SK-N-SH (cell line): Measurements from ENCODE around the gene CT45A7. TPM values are rescaled to one million over a fixed set of nuclear protein-coding genes. Genes with fewer than 3 reads are reported as not detected.
"Not testable (repeated sequence)": the region's sequence is repeated elsewhere in the genome, so short reads cannot be mapped to it uniquely, and the experiment has no call there.

ENCODE experiments used
- CTCF ChIA-PET: fragments of 300-600, 350-600 bp; formaldehyde crosslinking; extraction: SDS; loops from one replicate; lab custom pipeline; 2021; lab: Yijun Ruan, JAX
- POLR2A ChIA-PET: fragments of 350-600 bp; sonication (Branson Sonifier 250); formaldehyde crosslinking; extraction: SDS; loops from one replicate; lab custom pipeline; 2020; ENCODE audit warnings: antibody characterized with exemption, inconsistent platforms; lab: Yijun Ruan, JAX
- DNase-seq: peaks from one replicate; pipeline ENCODE4 v3.0.0; 2012
- H2AFZ ChIP-seq: fragments of 200-600 bp; sonication (generic); 2 replicates; pipeline ENCODE4 v1.8.1; 2016; ENCODE audit warnings: antibody characterized with exemption, mild to moderate bottlenecking, low read depth
- H3F3A ChIP-seq: fragments of 200-600 bp; sonication (generic); replicated peaks from 2 replicates; pipeline ENCODE3; 2016; ENCODE audit warnings: antibody characterized with exemption, mild to moderate bottlenecking; ENCODE audit not compliant: insufficient read depth
- H3K27ac ChIP-seq, 2 experiments: fragments of 200-500 bp in 1 of 2; fragments of 200-600 bp in 1 of 2; sonication (Bioruptor generic) in 1 of 2; sonication (generic), shearing (Covaris generic) in 1 of 2; 2 replicates each; pipeline versions ENCODE4 v1.5.1 to v1.6.1; 2014 to 2016; ENCODE audit warnings: low read depth in 2 of 2, inconsistent platforms in 1 of 2, low read length in 1 of 2, mild to moderate bottlenecking in 1 of 2, mixed read lengths in 1 of 2
- H3K27me3 ChIP-seq: fragments of 200-600 bp; sonication (generic), shearing (Covaris generic); 2 replicates; pipeline ENCODE4 v1.6.1; 2016; ENCODE audit warnings: mixed run types; ENCODE audit not compliant: insufficient read depth
- H3K36me3 ChIP-seq, 2 experiments: fragments of 200-500 bp in 1 of 2; fragments of 200-600 bp in 1 of 2; sonication (Bioruptor generic) in 1 of 2; sonication (generic) in 1 of 2; replicated peaks in 1 of 2; 2 replicates each; pipeline versions ENCODE3 to v1.5.1; 2014 to 2016; ENCODE audit warnings: low read length in 1 of 2, mild to moderate bottlenecking in 1 of 2; ENCODE audit not compliant: insufficient read depth in 2 of 2, control insufficient read depth in 1 of 2
- H3K4me1 ChIP-seq, 2 experiments: fragments of 200-500 bp in 1 of 2; fragments of 200-600 bp in 1 of 2; sonication (Bioruptor generic) in 1 of 2; sonication (generic), shearing (Covaris generic) in 1 of 2; 2 replicates each; pipeline versions ENCODE4 v1.5.1 to v1.6.1; 2014 to 2016; ENCODE audit warnings: low read depth in 1 of 2, low read length in 1 of 2, mixed run types in 1 of 2; ENCODE audit not compliant: insufficient read depth in 2 of 2, control insufficient read depth in 1 of 2
- H3K4me2 ChIP-seq: fragments of 200-600 bp; sonication (generic), shearing (Covaris generic); 2 replicates; pipeline ENCODE4 v1.6.1; 2017; ENCODE audit warnings: mixed run types
- H3K4me3 ChIP-seq, 2 experiments: fragments of 200-500 bp in 1 of 2; fragments of 200-600 bp in 1 of 2; sonication (Bioruptor generic) in 1 of 2; sonication (generic), shearing (Covaris generic) in 1 of 2; 2 replicates each; pipeline versions ENCODE4 v1.5.1 to v1.8.1; 2014 to 2016; ENCODE audit warnings: low read depth in 2 of 2, inconsistent platforms in 1 of 2, low read length in 1 of 2, mild to moderate bottlenecking in 1 of 2, mixed read lengths in 1 of 2, moderate library complexity in 1 of 2
- H3K79me2 ChIP-seq: fragments of 200-600 bp; sonication (generic); 2 replicates; pipeline ENCODE4 v1.8.1; 2017; ENCODE audit warnings: mild to moderate bottlenecking; ENCODE audit not compliant: insufficient read depth
- H3K9ac ChIP-seq: fragments of 200-600 bp; sonication (generic); 2 replicates; pipeline ENCODE4 v1.6.1; 2017; ENCODE audit warnings: mixed run types
- H3K9me2 ChIP-seq: fragments of 200-600 bp; sonication (generic); 2 replicates; pipeline ENCODE4 v1.6.1; 2017; ENCODE audit warnings: mixed run types
- H3K9me3 ChIP-seq: fragments of 200-600 bp; sonication (generic); 2 replicates; pipeline ENCODE4 v1.6.1; 2017; ENCODE audit warnings: mixed run types, mild to moderate bottlenecking, moderate library complexity
- H4K20me1 ChIP-seq: fragments of 200-600 bp; sonication (generic); 2 replicates; pipeline ENCODE4 v1.6.1; 2017; ENCODE audit warnings: mild to moderate bottlenecking, mixed run types; ENCODE audit not compliant: insufficient read depth
- WGBS: methylation state at CpG from one replicate; pipeline ENCODE4 v1.1.6; 2017; ENCODE audit warnings: low lambda C conversion rate; 5-methylcytosine and 5-hydroxymethylcytosine counted together
- polyA plus RNA-seq, 3 experiments: library from polyadenylated mRNA; depleted of rRNA; stranded (reverse); fragments of >200 nt; gene quantifications; 2 replicates each; pipeline ENCODE4 v1.2.3, GENCODE V29; 2012

CT45A7 gene
- polyA plus RNA-seq (2012; rRNA removed), result not detected in 2 replicates
- polyA plus RNA-seq (2012; cell fraction: cytosol; rRNA removed), result not detected in 2 replicates
- polyA plus RNA-seq (2012; cell fraction: nucleus; rRNA removed), result not detected in 2 replicates

GRCh38 chrX:135837180-135837579, at the start of gene CT45A7:
Gene CT45A7, minus strand, starts transcription at chrX:135837280. Its CDS starts 3,747 bp downstream, at chrX:135833533.
- H3K9me2 ChIP-seq, H3K4me1 ChIP-seq, DNase-seq: not testable (repeated sequence)

GRCh38 chrX:135882741-135883140, 45.7 kb upstream of the CT45A7 start:
- H3K36me3 ChIP-seq, H3K4me1 ChIP-seq, H3K9ac ChIP-seq, H3K9me2 ChIP-seq, H2AFZ ChIP-seq, H3K79me2 ChIP-seq, H3K4me2 ChIP-seq, H3F3A ChIP-seq, CTCF ChIA-PET, H3K9me3 ChIP-seq, DNase-seq, H3K27ac ChIP-seq, POLR2A ChIA-PET, H3K4me3 ChIP-seq, H4K20me1 ChIP-seq, H3K27me3 ChIP-seq: not testable (repeated sequence)
- 0% methylated on average over 5 of the region's 5 CpGs for WGBS

More at GRCh38 chrX:135837180-135837579, at the start of gene CT45A7:
- H3K36me3 ChIP-seq, H3K27ac ChIP-seq, H3K4me2 ChIP-seq, CTCF ChIA-PET, H4K20me1 ChIP-seq, H3K79me2 ChIP-seq, H3K27me3 ChIP-seq, H3K9ac ChIP-seq, H3K4me3 ChIP-seq, H3F3A ChIP-seq, H2AFZ ChIP-seq, H3K9me3 ChIP-seq, POLR2A ChIA-PET: not testable (repeated sequence)
- WGBS, result no CpG with 5 or more reads among the region's 17 CpGs

- H2AFZ ChIP-seq, H4K20me1 ChIP-seq, H3K79me2 ChIP-seq, POLR2A ChIA-PET, H3K4me1 ChIP-seq, H3K27me3 ChIP-seq, H3K4me3 ChIP-seq, CTCF ChIA-PET, H3K9ac ChIP-seq, H3K9me2 ChIP-seq, H3K27ac ChIP-seq, H3F3A ChIP-seq, H3K36me3 ChIP-seq, H3K4me2 ChIP-seq, DNase-seq, H3K9me3 ChIP-seq: not testable (repeated sequence)
- no CpG with 5 or more reads among the region's 17 CpGs for WGBS
These were observed 34.6 kb upstream of the CT45A7 start, which contains the start of gene CT45A9 for GRCh38 chrX:135871712-135872111. Gene CT45A9, minus strand, starts transcription at chrX:135871812. Its CDS starts 3,751 bp downstream, at chrX:135868061.

- H2AFZ ChIP-seq, H3K27me3 ChIP-seq, H3K36me3 ChIP-seq, POLR2A ChIA-PET, H3K9ac ChIP-seq, H3K27ac ChIP-seq, H3K4me1 ChIP-seq, H3K4me3 ChIP-seq, CTCF ChIA-PET, DNase-seq, H3K79me2 ChIP-seq, H3F3A ChIP-seq, H3K9me2 ChIP-seq, H3K9me3 ChIP-seq, H3K4me2 ChIP-seq, H4K20me1 ChIP-seq: not testable (repeated sequence)
- no CpG with 5 or more reads among the region's 17 CpGs for WGBS
These were observed 17.4 kb upstream of the CT45A7 start, which contains the start of gene CT45A8 for GRCh38 chrX:135854438-135854837. Gene CT45A8, minus strand, starts transcription at chrX:135854538. Its CDS starts 3,755 bp downstream, at chrX:135850783.

- H3K27me3 ChIP-seq, H3K79me2 ChIP-seq, CTCF ChIA-PET, H3K27ac ChIP-seq, H3K4me3 ChIP-seq, H3K4me1 ChIP-seq, H3K4me2 ChIP-seq, H4K20me1 ChIP-seq, H3K9me3 ChIP-seq, H3K9me2 ChIP-seq, DNase-seq, H3K9ac ChIP-seq, H3F3A ChIP-seq, H2AFZ ChIP-seq, POLR2A ChIA-PET, H3K36me3 ChIP-seq: not testable (repeated sequence)
- WGBS, result no CpG with 5 or more reads among the region's 17 CpGs
These were observed 17.2 kb downstream of the CT45A7 start, which contains the start of gene CT45A2 for GRCh38 chrX:135819912-135820311. Gene CT45A2, minus strand, starts transcription at chrX:135820012. Its CDS starts 3,747 bp downstream, at chrX:135816265.

GRCh38 chrX:135802687-135803086, 34.4 kb downstream of the CT45A7 start, which contains the start of gene CT45A6:
Gene CT45A6, minus strand, starts transcription at chrX:135802787. Its CDS starts 3,794 bp downstream, at chrX:135798993.
- no CpG with 5 or more reads among the region's 16 CpGs for WGBS
- H3F3A ChIP-seq, POLR2A ChIA-PET, DNase-seq, H3K27ac ChIP-seq, H2AFZ ChIP-seq, H3K9ac ChIP-seq, H3K4me3 ChIP-seq, H3K4me1 ChIP-seq, H3K9me2 ChIP-seq, H3K27me3 ChIP-seq, CTCF ChIA-PET, H3K36me3 ChIP-seq, H3K79me2 ChIP-seq, H3K4me2 ChIP-seq, H4K20me1 ChIP-seq, H3K9me3 ChIP-seq: not testable (repeated sequence)
